ENCODE results near the gene ST8SIA5.

ST8SIA5 gene

DNA sequence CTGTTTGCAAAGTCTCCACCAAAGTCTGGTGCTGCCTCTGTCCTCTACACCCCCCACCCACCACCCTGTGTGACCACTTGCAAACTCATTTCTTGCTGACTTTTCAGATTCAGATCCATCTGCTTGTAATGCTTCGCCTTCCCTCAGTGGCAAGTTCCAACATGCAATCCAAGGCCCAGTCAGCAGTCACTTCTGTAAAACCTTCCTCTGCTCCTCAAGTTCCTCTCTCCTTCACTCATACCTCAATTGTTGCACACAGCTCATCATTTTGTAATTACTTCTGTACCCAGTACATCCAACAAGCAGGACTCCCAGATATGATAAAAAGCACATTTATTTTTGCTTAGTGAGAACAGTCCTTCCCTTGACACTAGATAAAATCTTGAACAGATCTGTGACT, 93.3 kb downstream of the ST8SIA5 start:
- DNase-seq = no peak

GRCh38 chr18:46660957-46661749, 95.7 kb downstream of the ST8SIA5 start:
- DNase-seq = peak; percentile 6

DNA sequence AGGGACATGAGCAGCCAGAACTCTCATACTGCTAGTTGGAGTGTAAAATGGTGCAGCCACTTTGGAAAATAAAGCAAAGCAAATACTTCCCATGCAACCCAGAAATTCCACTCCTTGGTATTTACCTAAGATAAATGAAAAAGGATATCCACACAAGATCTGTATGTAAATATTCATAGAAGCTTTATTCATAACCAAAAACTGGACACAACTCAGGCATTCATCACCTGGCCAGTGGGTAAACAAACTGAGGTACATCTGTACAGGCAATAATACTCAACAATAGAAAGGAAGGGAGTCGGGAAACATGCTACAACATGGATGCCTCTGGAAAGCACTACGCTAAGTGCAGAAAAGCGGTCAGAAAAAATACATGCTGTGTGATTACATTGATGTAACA, 97.4 kb downstream of the ST8SIA5 start:
- no peak for DNase-seq

DNA sequence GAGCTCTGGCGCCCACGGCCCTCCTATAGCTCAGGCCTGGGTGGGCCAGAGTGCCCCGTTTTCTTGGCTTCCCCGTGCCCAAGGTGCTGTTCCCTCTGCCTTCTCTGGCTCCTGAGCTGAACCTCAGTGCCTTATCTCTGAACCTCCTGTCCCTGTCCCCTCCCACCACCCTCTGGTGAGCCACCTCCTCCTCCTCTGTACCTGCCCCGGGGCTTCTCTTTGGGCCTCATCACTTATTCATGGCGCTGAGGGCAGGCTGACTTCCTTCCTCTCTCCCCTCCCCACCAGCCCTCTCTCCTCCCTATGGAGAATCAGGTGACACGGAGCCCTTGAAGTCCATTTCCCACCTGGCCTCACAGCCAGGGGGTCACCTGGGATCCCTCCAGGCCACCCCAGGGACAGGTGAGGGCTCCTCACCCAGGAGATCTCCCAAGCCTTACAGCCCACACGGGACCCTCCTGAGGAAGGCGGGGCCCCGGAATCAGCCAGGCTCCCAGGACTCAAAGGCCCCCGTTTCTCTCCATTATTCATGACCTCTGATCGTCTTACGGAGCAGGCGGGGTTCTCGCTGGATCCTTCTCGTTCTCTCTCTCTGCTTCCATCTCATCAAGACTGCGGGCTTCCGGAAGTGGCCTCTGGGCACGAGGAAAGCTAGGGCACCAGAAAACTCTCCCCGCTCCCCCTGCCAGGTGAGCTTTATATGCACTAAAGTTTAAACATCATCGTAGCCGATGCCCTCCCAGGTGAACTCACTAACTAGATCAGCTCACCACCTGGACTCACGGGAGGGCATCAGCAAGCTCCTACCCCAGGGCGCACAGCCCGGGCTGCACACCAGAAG, 99.5 kb downstream of the ST8SIA5 start, which contains the start of gene LOXHD1:
LOXHD1 (minus strand) TSS at position 106 of the 841 bp plus-strand sequence. CDS start 187 bp downstream, outside the sequence.
- no peak for DNase-seq

DNA sequence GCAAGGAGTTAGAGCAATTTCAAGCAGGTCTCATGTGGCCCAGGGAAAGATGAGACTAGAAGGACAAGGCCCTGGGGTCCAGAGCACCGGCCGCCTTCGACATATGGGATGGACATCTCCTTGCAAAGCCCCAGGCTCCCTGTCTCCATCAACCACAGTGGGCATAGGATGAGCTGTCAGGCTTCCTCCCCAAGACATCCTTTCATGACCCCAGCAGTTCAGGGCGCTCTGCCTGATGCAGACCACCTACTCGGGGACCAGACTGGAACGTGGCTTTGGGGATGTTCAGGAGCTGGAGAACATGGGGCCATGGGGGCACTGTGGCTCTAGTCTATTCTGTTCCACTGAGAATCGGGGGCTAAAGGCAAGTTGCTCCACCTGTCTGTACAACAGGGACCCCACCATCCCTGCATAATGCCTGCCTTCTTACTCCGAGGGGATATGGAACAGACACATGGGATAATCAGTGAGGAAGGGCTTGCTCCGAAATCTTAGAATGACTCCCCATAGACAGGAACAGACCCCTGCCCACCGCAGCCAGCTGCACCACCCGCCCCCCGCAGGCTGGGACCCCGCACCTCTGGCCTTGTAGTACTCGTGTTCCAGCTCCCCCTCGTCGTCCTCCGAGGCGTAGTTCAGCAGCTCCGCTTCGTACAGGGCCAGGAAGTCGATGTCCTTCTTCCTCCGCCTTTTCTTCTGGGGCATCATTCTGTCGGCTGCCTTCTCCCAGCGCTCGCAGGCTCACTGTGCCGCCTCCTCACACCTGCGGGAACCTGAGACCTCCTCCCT, 100.3 kb downstream of the ST8SIA5 start:
- DNase-seq = no peak

DNA sequence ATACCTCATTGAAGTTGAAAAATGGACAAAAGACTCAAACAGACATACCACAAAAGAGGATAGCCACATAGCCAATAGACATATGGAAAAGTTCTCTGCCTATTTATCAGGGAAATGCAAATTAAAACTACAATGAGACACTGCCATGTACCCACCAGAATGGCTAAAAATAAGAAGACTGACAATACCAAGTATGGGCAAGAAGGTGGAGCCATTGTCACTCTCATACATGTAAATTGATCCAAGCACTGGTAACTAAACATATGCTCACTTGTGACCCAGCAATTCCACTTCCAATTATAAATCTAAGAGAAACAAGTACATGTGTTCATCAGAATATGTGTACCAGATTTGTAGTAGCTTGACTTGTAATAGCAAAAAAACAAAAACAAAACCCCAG, 104.5 kb downstream of the ST8SIA5 start:
- DNase-seq = no peak

- DNase-seq = no peak
Observed at GRCh38 chr18:46650681-46651080, 106.2 kb downstream of the ST8SIA5 start.

DNA sequence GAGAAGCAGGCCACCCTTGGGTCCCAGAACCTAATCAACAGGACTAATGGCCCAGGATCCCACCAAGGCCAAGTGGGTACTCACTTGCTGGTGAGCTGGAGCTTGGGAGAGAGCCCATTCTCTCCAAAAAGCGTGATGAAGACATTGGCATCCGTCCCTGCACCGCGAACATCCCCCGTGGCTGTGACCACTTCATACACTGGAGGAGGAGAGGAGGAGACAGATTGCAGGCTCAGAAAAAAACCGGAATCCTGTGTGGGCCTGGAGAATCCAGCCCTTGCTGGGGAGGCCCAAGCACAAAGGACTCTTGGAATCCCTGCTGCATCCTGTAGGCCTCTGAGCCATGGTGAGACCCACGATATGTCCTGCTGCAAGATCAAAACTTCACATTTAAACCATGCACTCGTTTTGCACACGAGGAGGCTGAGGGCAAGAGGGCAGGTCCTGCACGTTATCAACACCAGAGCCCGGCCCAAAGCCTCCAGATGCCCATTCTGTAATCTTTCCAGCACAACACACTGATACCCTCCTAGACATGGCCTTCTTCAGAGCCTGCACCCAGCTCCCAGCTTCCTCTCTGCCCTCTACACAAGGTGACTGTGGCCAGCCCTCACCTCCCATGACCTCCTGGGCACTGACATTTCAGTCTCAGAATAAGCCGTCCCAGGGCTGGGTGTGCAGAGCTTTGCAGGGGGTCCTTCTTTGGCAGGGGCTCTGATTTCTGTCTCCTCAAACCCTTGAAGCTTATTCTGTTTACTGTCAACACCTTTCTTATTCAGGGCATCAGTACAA, 107.6 kb downstream of the ST8SIA5 start:
- no peak for DNase-seq

GRCh38 chr18:46646468-46646867, 110.4 kb downstream of the ST8SIA5 start:
- no peak for DNase-seq

- DNase-seq = no peak
Observed at GRCh38 chr18:46642561-46642960, 114.3 kb downstream of the ST8SIA5 start.

GRCh38 chr18:46641917-46642316, 114.9 kb downstream of the ST8SIA5 start:
- no peak for DNase-seq

DNA sequence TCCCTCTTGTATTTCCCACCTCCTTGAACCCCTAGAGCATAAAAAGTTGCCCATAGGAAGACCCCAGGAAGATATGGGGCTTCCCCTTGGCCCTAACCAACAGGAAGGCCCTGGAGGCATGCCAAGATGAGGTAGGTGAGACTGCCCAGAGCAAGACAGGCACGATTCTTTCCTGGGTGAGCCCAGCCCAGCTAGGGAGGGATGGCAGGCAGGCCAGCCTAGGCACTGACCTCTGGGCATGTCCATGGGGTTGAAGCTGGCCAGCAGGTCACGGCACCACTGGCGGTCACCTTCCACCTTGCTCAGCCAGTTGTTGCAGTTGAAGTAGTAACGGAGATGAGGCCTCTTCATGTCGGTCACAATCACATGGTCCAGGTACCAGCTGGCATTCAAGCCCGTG, 117.5 kb downstream of the ST8SIA5 start:
- no peak for DNase-seq

GRCh38 chr18:46636040-46636630, 120.7 kb downstream of the ST8SIA5 start:
- DNase-seq = no peak

GRCh38 chr18:46632401-46633071, 124.3 kb downstream of the ST8SIA5 start:
- DNase-seq = no peak

DNA sequence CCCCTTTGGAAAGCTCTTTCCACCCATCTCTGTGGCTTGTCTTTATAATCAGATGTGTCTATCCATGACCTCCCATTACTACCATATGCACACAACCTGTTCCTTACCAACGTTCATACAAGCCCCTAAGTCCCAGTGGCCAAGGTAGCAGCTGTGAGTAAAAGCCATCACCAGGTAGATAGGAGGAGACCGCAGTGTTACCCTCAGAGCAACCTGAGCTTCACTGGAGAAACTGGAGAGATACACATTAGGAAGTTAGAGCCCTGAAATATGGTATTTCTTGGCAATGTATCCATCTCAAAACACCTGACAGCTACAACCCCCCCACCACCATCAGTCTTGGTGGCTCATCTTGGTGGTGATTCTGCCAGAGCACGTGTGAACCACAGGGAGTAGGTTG, 125.9 kb downstream of the ST8SIA5 start:
- DNase-seq = no peak

DNA sequence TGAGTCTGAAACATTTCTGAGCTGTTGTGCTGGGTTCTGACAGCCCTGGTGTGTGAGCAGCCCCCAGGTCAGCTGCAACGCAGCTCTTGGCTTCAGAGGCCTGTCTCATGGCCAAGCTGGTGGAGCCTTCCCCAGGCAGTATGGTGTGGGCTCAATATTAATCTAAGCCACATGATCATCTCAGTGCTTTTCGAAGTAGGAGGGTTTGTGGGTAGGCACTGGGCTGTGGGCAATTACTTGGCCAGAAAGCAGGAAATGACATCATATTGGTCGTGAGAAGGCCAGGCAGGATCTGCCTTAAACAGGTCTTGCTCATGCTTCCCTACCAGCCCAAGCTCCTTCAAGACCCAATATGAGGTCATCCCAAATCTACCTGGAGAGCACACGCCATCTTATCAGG, 126.7 kb downstream of the ST8SIA5 start:
- no peak for DNase-seq

- DNase-seq = no peak
Observed at GRCh38 chr18:46629361-46629760, 127.5 kb downstream of the ST8SIA5 start.

DNA sequence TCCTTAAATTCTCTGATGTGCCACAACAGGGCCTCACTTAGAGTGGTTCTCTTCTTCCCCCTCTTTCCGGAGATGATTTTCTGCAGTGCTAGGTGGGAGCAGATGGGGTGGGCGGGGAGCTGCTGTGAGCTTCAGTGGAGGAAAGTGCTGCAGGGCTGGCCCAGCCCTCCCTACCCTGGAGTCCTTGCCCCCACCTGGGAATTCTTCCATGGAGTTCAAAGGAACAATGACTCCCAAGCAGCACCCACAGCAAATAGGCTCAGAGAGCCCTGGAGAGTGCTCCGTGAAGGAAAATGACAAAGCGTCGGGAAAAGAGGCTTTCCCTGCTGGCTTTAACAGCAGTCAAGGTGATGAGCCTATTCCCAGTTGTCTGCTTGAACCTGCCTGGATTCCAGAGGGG, 128.6 kb downstream of the ST8SIA5 start:
- DNase-seq = no peak

- DNase-seq = no peak
Observed at GRCh38 chr18:46627136-46627535, 129.7 kb downstream of the ST8SIA5 start.

DNA sequence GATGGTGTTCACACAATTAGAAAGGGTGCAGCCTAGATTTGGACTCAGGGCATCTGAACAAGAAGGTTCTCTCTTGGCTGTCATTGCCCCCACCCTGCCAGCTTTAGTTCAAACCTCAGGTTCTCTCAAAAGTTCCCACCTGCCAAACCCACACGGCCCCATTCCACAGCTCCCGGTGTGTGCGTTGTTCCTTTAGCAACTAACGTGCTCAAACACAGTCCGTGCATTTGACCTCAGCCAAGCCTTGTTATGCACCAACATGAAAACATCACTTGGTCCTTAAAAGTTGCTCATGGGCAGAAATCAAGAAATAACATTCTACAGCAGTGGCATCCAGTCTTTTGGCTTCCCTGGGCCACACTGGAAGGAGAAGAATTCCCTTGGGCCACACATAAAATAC, 131.8 kb downstream of the ST8SIA5 start:
- no peak for DNase-seq

DNA sequence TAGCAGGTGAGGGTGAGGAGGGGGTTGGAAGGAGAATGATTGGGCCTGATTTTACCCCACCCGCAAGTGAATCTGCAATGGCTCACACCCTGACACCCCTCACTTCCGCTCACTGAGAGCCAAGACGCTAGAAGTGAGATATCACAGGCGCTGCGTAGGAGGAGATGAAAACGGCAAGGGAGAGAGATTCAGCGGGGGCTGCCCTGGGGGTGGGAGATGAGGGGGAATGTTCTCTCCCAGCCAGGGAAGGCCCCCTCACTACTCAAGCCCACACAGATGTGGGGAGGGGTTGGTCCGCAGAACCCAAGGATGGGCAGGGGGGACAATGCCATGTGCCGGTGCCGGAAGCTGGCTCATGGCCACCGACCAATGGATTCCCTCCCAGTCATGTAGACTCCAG, 132.7 kb downstream of the ST8SIA5 start:
- no peak for DNase-seq
